H9 (cell line): Measurements from ENCODE around the gene KCNH1. TPM values are rescaled to one million over a fixed set of nuclear protein-coding genes. Genes with fewer than 3 reads are reported as not detected.

Source experiments
- DNase-seq: peaks from one replicate; pipeline ENCODE4 v3.0.0-alpha.2; 2017
- H2AFZ ChIP-seq: one replicate; pipeline ENCODE4 v1.6.1; 2013; ENCODE audit warnings: mild to moderate bottlenecking, low read length, control low read depth, moderate library complexity
- H2AK5ac ChIP-seq: 2 replicates; pipeline ENCODE4 v1.6.1; 2013; ENCODE audit warnings: low read length, control low read depth, mixed read lengths; ENCODE audit not compliant: insufficient read length
- H2BK120ac ChIP-seq: one replicate; pipeline ENCODE4 v1.6.1; 2013; ENCODE audit warnings: low read depth, mild to moderate bottlenecking, low read length, control low read depth, inconsistent platforms; ENCODE audit not compliant: poor library complexity, severe bottlenecking
- H2BK12ac ChIP-seq: 2 replicates; pipeline ENCODE4 v1.6.1; 2013; ENCODE audit warnings: low read length, control low read depth, mixed read lengths, low read depth; ENCODE audit not compliant: insufficient read length
- H2BK15ac ChIP-seq: 2 replicates; pipeline ENCODE4 v1.6.1; 2013; ENCODE audit warnings: low read depth, low read length, control low read depth
- H2BK20ac ChIP-seq: one replicate; pipeline ENCODE4 v1.6.1; 2013; ENCODE audit warnings: low read depth, mild to moderate bottlenecking, low read length, control low read depth, inconsistent platforms; ENCODE audit not compliant: poor library complexity, severe bottlenecking
- H2BK5ac ChIP-seq: 2 replicates; pipeline ENCODE4 v1.6.1; 2013; ENCODE audit warnings: low read length, control low read depth, mixed read lengths; ENCODE audit not compliant: insufficient read length
- H3K14ac ChIP-seq: 2 replicates; pipeline ENCODE4 v1.6.1; 2013; ENCODE audit warnings: low read length, control low read depth; ENCODE audit not compliant: insufficient read depth
- H3K18ac ChIP-seq: 2 replicates; pipeline ENCODE4 v1.6.1; 2013; ENCODE audit warnings: low read depth, mild to moderate bottlenecking, mixed read lengths, low read length, control low read depth; ENCODE audit not compliant: insufficient read length
- H3K23ac ChIP-seq: 2 replicates; pipeline ENCODE4 v1.6.1; 2013; ENCODE audit warnings: low read length, control low read depth, mixed read lengths, low read depth; ENCODE audit not compliant: insufficient read length
- H3K23me2 ChIP-seq: 2 replicates; pipeline ENCODE4 v1.6.1; 2013; ENCODE audit warnings: low read depth, mild to moderate bottlenecking, mixed read lengths, low read length, control low read depth; ENCODE audit not compliant: insufficient read length, poor library complexity, severe bottlenecking
- H3K27ac ChIP-seq: 2 replicates; pipeline ENCODE4 v1.5.1; 2013; ENCODE audit warnings: low read length, control low read depth, mixed read lengths, low read depth; ENCODE audit not compliant: insufficient read length
- H3K27me3 ChIP-seq: 2 replicates; pipeline ENCODE4 v1.6.1; 2013; ENCODE audit warnings: low read length, control low read depth, inconsistent platforms; ENCODE audit not compliant: insufficient read depth
- H3K4ac ChIP-seq: 2 replicates; pipeline ENCODE4 v1.6.1; 2013; ENCODE audit warnings: low read depth, mild to moderate bottlenecking, control low read depth, inconsistent platforms, low read length, moderate library complexity
- H3K4me1 ChIP-seq: 2 replicates; pipeline ENCODE4 v1.6.1; 2013; ENCODE audit warnings: low read length, control low read depth, inconsistent platforms; ENCODE audit not compliant: insufficient read depth
- H3K4me2 ChIP-seq: 2 replicates; pipeline ENCODE4 v1.6.1; 2013; ENCODE audit warnings: low read length, control low read depth, mixed read lengths; ENCODE audit not compliant: insufficient read length, insufficient read depth
- H3K56ac ChIP-seq: 2 replicates; pipeline ENCODE4 v1.6.1; 2013; ENCODE audit warnings: low read depth, mild to moderate bottlenecking, mixed read lengths, low read length, control low read depth; ENCODE audit not compliant: insufficient read length
- H3K79me1 ChIP-seq: 2 replicates; pipeline ENCODE4 v1.6.1; 2013; ENCODE audit warnings: low read depth, mild to moderate bottlenecking, moderate library complexity, low read length, control low read depth, inconsistent platforms; ENCODE audit not compliant: insufficient read depth, poor library complexity, severe bottlenecking
- H3K79me2 ChIP-seq: 2 replicates; pipeline ENCODE4 v1.6.1; 2013; ENCODE audit warnings: low read length, control low read depth, inconsistent platforms; ENCODE audit not compliant: insufficient read depth
- H3K9ac ChIP-seq: 2 replicates; pipeline ENCODE4 v1.6.1; 2013; ENCODE audit warnings: low read length, control low read depth, mixed read lengths; ENCODE audit not compliant: insufficient read length; ENCODE audit errors: extremely low read depth
- H3K9me3 ChIP-seq: one replicate; pipeline ENCODE4 v1.6.1; 2013; ENCODE audit warnings: low read depth, low read length, inconsistent platforms; ENCODE audit not compliant: control insufficient read depth
- H3T11ph ChIP-seq: one replicate; pipeline ENCODE4 v1.6.1; 2013; ENCODE audit warnings: mild to moderate bottlenecking, low read length, control low read depth, inconsistent platforms
- H4K20me1 ChIP-seq: one replicate; pipeline ENCODE4 v1.6.1; 2013; ENCODE audit not compliant: control insufficient read depth, insufficient read length, insufficient read depth
- H4K5ac ChIP-seq: 2 replicates; pipeline ENCODE4 v1.6.1; 2013; ENCODE audit warnings: low read depth, mild to moderate bottlenecking, mixed read lengths, low read length, control low read depth; ENCODE audit not compliant: insufficient read length
- H4K8ac ChIP-seq: replicated peaks from 2 replicates; pipeline ENCODE4 v1.6.1; 2013; ENCODE audit warnings: low read length, control low read depth, mixed read lengths, low read depth; ENCODE audit not compliant: insufficient read length
- H4K91ac ChIP-seq: 2 replicates; pipeline ENCODE4 v1.6.1; 2013; ENCODE audit warnings: low read depth, mild to moderate bottlenecking, moderate library complexity, mixed read lengths, low read length, control low read depth; ENCODE audit not compliant: insufficient read length
- H3K27ac Mint-ChIP-seq, 3 experiments: 2 replicates in 2 of 3; 3 replicates in 1 of 3; pipeline ENCODE4 v1.8.0; 2020 to 2021; ENCODE audit warnings: mixed read lengths in 3 of 3, mild to moderate bottlenecking in 1 of 3, moderate library complexity in 1 of 3
- H3K27me3 Mint-ChIP-seq: 2 replicates; pipeline ENCODE4 v1.8.0; 2021; ENCODE audit warnings: low read depth, mild to moderate bottlenecking, moderate library complexity, mixed read lengths
- H3K36me3 Mint-ChIP-seq, 3 experiments: 2 replicates in 2 of 3; 3 replicates in 1 of 3; pipeline ENCODE4 v1.8.0; 2020 to 2021; ENCODE audit warnings: low read depth in 3 of 3, mixed read lengths in 3 of 3; ENCODE audit not compliant: insufficient read depth in 1 of 3
- H3K4me1 Mint-ChIP-seq, 2 experiments: 2 replicates each; pipeline ENCODE4 v1.8.0; 2020; ENCODE audit warnings: mixed read lengths in 2 of 2
- H3K4me3 Mint-ChIP-seq, 2 experiments: 2 replicates in 1 of 2; 3 replicates in 1 of 2; pipeline ENCODE4 v1.8.0; 2020 to 2021; ENCODE audit warnings: mild to moderate bottlenecking in 2 of 2, mixed read lengths in 2 of 2, moderate library complexity in 1 of 2
- H3K9me3 Mint-ChIP-seq, 2 experiments: 2 replicates in 1 of 2; 3 replicates in 1 of 2; pipeline ENCODE4 v1.8.0; 2020; ENCODE audit warnings: mild to moderate bottlenecking in 2 of 2, mixed read lengths in 2 of 2, moderate library complexity in 1 of 2
- WGBS: extraction: QIAGEN DNeasy Blood & Tissue Kit; methylation state at CpG from one replicate; pipeline ENCODE4 v1.1.7; 2013; ENCODE audit warnings: missing lambda C conversion rate, low lambda C conversion rate, mixed read lengths; ENCODE audit not compliant: insufficient read length; ENCODE audit errors: extremely low coverage; 5-methylcytosine and 5-hydroxymethylcytosine counted together
- total RNA-seq: library from RNA; stranded (reverse); gene quantifications from 2 replicates; pipeline ENCODE4 v1.2.1, GENCODE V29; 2021
- TF ChIP-seq, protein P1 (sequence below): fragments of 200-600 bp; sonication (generic); conservative IDR thresholded peaks from 3 replicates; pipeline ENCODE4 v1.8.0; 2021; ENCODE audit warnings: antibody characterized with exemption, mild to moderate bottlenecking

KCNH1 gene
- total RNA-seq, 1 experiment from 2014 or later: 0.11 TPM

DNA sequence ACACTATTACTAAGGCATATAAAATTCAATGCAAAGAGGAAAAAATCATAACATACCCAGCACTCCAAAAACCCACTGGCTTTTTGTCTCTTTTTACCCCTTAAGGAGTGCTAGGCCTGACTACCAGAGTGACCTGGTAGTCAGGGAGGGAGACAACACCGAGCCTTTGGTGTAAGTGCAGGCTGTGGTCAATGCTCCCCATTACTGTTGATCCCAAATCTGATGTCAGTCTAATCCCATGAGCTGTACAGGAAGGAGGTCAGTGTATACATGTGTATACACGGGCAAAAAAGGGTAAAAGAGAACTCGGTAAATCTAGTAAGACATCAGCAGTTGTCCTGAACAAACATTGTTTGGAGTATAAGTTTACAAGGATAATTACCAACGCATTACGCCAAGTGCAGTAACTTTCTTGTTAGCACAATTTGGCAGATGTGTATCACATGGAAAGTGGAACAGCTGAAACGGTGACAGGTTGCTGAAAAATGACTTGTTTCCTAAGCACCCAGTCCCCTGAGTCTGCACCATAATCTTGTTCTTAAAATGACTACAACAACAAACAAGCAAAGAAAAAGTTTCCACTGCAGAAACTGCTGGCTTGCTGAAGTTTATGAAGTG is 217.9 kb downstream of the KCNH1 start:
- no peak overlapping the region for H4K91ac ChIP-seq
- no peaks in the 10 kb centered on the region for H3K9me3 Mint-ChIP-seq
- no peak overlapping the region for H4K5ac ChIP-seq
- no peaks in the 10 kb centered on the region for H3K79me2 ChIP-seq
- H3K27me3 Mint-ChIP-seq: no peaks in the 10 kb centered on the region
- H3K79me1 ChIP-seq: no peaks in the 10 kb centered on the region
- no peaks in the 10 kb centered on the region for H4K20me1 ChIP-seq
- no peak overlapping the region for H2BK12ac ChIP-seq
- no peak overlapping the region for H3K4me2 ChIP-seq
- no peak overlapping the region for H2AK5ac ChIP-seq
- no peaks in the 10 kb centered on the region for H3K23me2 ChIP-seq
- H3T11ph ChIP-seq: no peak overlapping the region
- no peak overlapping the region for H2BK5ac ChIP-seq
- H3K14ac ChIP-seq: no peak overlapping the region
- no peaks in the 10 kb centered on the region for H3K4me1 ChIP-seq
- no peak overlapping the region for H3K4ac ChIP-seq
- peaks cover 9 to 11% of the 10 kb centered on the region in 2 experiments; a peak in 2 of 4 replicates for H3K4me1 Mint-ChIP-seq
- H3K9ac ChIP-seq: no peak overlapping the region
- no CpG with 5 or more reads among the region's 6 CpGs for WGBS
- no peak overlapping the region for H2AFZ ChIP-seq
- TF ChIP-seq, protein P1, sequence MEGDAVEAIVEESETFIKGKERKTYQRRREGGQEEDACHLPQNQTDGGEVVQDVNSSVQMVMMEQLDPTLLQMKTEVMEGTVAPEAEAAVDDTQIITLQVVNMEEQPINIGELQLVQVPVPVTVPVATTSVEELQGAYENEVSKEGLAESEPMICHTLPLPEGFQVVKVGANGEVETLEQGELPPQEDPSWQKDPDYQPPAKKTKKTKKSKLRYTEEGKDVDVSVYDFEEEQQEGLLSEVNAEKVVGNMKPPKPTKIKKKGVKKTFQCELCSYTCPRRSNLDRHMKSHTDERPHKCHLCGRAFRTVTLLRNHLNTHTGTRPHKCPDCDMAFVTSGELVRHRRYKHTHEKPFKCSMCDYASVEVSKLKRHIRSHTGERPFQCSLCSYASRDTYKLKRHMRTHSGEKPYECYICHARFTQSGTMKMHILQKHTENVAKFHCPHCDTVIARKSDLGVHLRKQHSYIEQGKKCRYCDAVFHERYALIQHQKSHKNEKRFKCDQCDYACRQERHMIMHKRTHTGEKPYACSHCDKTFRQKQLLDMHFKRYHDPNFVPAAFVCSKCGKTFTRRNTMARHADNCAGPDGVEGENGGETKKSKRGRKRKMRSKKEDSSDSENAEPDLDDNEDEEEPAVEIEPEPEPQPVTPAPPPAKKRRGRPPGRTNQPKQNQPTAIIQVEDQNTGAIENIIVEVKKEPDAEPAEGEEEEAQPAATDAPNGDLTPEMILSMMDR: no peak
- no peak overlapping the region for H3K56ac ChIP-seq
- H2BK120ac ChIP-seq: no peak overlapping the region
- no peak overlapping the region for H2BK20ac ChIP-seq
- no peak overlapping the region for H2BK15ac ChIP-seq
- no peak overlapping the region for H4K8ac ChIP-seq
- no peak overlapping the region for H3K23ac ChIP-seq
- no peaks in the 10 kb centered on the region for H3K36me3 Mint-ChIP-seq
- no peak overlapping the region for H3K27ac ChIP-seq
- no peak for DNase-seq
- no peaks in the 10 kb centered on the region for H3K9me3 ChIP-seq
- H3K18ac ChIP-seq: no peak overlapping the region
- no peaks in the 10 kb centered on the region for H3K27me3 ChIP-seq
- H3K27ac Mint-ChIP-seq: no peak overlapping the region
- no peak overlapping the region for H3K4me3 Mint-ChIP-seq
